PC-9 (cell line): Measurements from ENCODE around the gene NLRP12. TPM values are rescaled to one million over a fixed set of nuclear protein-coding genes. Genes with fewer than 3 reads are reported as not detected.
"Not testable (repeated sequence)": the region's sequence is repeated elsewhere in the genome, so short reads cannot be mapped to it uniquely, and the experiment has no call there.

Experiments used
- BruUV-seq: library from RNA; stranded (reverse); fragments of 400-500 nt; replicated peaks from 2 replicates; lab custom pipeline; 2021; lab: Mats Ljungman, UMichigan
- CTCF ChIA-PET: fragments of 300-600 bp; sonication (Branson Sonifier 250); formaldehyde crosslinking; loops from one replicate; lab custom pipeline; 2022; ENCODE audit warnings: antibody characterized with exemption; lab: Charles Lee
- POLR2A ChIA-PET: fragments of 300-600 bp; sonication (Branson Sonifier 250); formaldehyde crosslinking; loops from one replicate; lab custom pipeline; 2022; ENCODE audit warnings: antibody characterized with exemption; ENCODE audit not compliant: unreplicated experiment; lab: Charles Lee
- DNase-seq, 2 experiments: peaks; one replicate each; pipeline versions ENCODE4 v3.0.0 to v3.0.0-alpha.2; 2015 to 2022; ENCODE audit warnings: mixed read lengths in 1 of 2
- H2AFZ ChIP-seq: fragments of 200-600 bp; sonication (generic); 2 replicates; pipeline ENCODE4 v1.8.1; 2017; ENCODE audit warnings: antibody characterized with exemption
- H3F3A ChIP-seq: fragments of 200-600 bp; sonication (generic); 2 replicates; pipeline ENCODE4 v1.8.1; 2017; ENCODE audit warnings: antibody characterized with exemption, mild to moderate bottlenecking, low read depth; ENCODE audit not compliant: insufficient read depth
- H3K27ac ChIP-seq: fragments of 200-600 bp; sonication (generic); 2 replicates; pipeline ENCODE4 v1.6.1; 2016; ENCODE audit warnings: mixed run types
- H3K27me3 ChIP-seq: fragments of 200-600 bp; sonication (generic); 2 replicates; pipeline ENCODE4 v1.6.1; 2016; ENCODE audit warnings: low read depth, mixed run types; ENCODE audit not compliant: insufficient read depth
- H3K36me3 ChIP-seq: fragments of 200-600 bp; sonication (generic); 2 replicates; pipeline ENCODE4 v1.6.1; 2016; ENCODE audit warnings: low read depth, mixed run types
- H3K4me1 ChIP-seq: fragments of 200-600 bp; sonication (generic); replicated peaks from 2 replicates; pipeline ENCODE4 v1.6.1; 2016; ENCODE audit warnings: mixed run types; ENCODE audit not compliant: insufficient read depth
- H3K4me2 ChIP-seq: fragments of 200-600 bp; sonication (generic); 2 replicates; pipeline ENCODE4 v1.6.1; 2017; ENCODE audit warnings: mixed run types
- H3K4me3 ChIP-seq: fragments of 200-600 bp; sonication (generic); 2 replicates; pipeline ENCODE4 v1.6.1; 2016; ENCODE audit warnings: mixed run types
- H3K79me2 ChIP-seq: fragments of 200-600 bp; sonication (generic); 2 replicates; pipeline ENCODE4 v1.6.1; 2017; ENCODE audit warnings: low read depth, mixed run types
- H3K9me2 ChIP-seq: fragments of 200-600 bp; sonication (generic); 2 replicates; pipeline ENCODE4 v1.8.1; 2017; ENCODE audit warnings: mild to moderate bottlenecking; ENCODE audit not compliant: insufficient read depth
- H3K9me3 ChIP-seq: fragments of 200-600 bp; sonication (generic); 2 replicates; pipeline ENCODE4 v1.8.1; 2016; ENCODE audit warnings: low read depth; ENCODE audit not compliant: insufficient read depth
- H4K20me1 ChIP-seq: fragments of 200-600 bp; sonication (generic); 2 replicates; pipeline ENCODE4 v1.8.1; 2017; ENCODE audit not compliant: insufficient read depth
- CTCF ChIP-seq: fragments of 200-600 bp; sonication (generic); conservative IDR thresholded peaks from 2 replicates; pipeline ENCODE4 v1.6.1; 2017; ENCODE audit warnings: mixed run types, antibody characterized with exemption, mild to moderate bottlenecking, moderate library complexity
- EZH2 ChIP-seq: fragments of 200-600 bp; sonication (generic); IDR thresholded peaks from 2 replicates; pipeline ENCODE4 v1.8.0; 2017; ENCODE audit warnings: antibody characterized with exemption, low read depth
- intact Hi-C: fragments of 100-400 bp; cut with micrococcal nuclease; formaldehyde crosslinking; loops from one replicate; pipeline ENCODE4 v1.10.0; 2022; ENCODE audit not compliant: unreplicated experiment
- microRNA-seq: library from miRNA; unstranded; fragments of <30 nt; microRNA quantifications from one replicate; pipeline ENCODE4 v1.2.0, GENCODE V29; 2021; ENCODE audit warnings: borderline number of aligned reads, borderline replicate concordance
- total RNA-seq: library from RNA; stranded (reverse); gene quantifications from 2 replicates; pipeline ENCODE4 v1.2.3, GENCODE V29; 2021

NLRP12 gene
- total RNA-seq, 1 experiment from 2014 or later = 0.37 TPM

- intact Hi-C loops = no loop called here
- ChIA-PET POLR2A (no interaction called here), CTCF (interaction anchor here (0.6 kb wide), 1 partner anchor 259 kb away, joined by 5 read pairs; no protein-coding TSS in a partner anchor)
- BruUV-seq = no TSS peak
- TF ChIP-seq CTCF (no peak), EZH2 (no peak)
- DNase-seq = no peak
- no peak overlapping the region for H3K27ac ChIP-seq
- H3F3A ChIP-seq = 0 out of 2 replicates have a peak, but pooled peaks cover 4% of the 10 kb centered on the region
- H4K20me1 ChIP-seq = no peaks in the 10 kb centered on the region
- H3K4me2 ChIP-seq = no peak overlapping the region
- no peaks in the 10 kb centered on the region for H3K79me2 ChIP-seq
- H3K4me3 ChIP-seq = no peak overlapping the region
- no peaks in the 10 kb centered on the region for H3K9me2 ChIP-seq
- H3K27me3 ChIP-seq = peaks cover 18% of the 10 kb centered on the region
- peaks cover 14% of the 10 kb centered on the region for H3K4me1 ChIP-seq
- no peaks in the 10 kb centered on the region for H3K9me3 ChIP-seq
- no peak overlapping the region for H2AFZ ChIP-seq
- no peaks in the 10 kb centered on the region for H3K36me3 ChIP-seq
These were observed 55.7 kb downstream of the NLRP12 start for GRCh38 chr19:53768401-53768800.

GRCh38 chr19:53758991-53759390, 65.1 kb downstream of the NLRP12 start:
- intact Hi-C loops, DNase-seq, H3K9me2 ChIP-seq, H3K27ac ChIP-seq, H3F3A ChIP-seq, H3K4me3 ChIP-seq, H3K9me3 ChIP-seq, H3K79me2 ChIP-seq, H2AFZ ChIP-seq, POLR2A ChIA-PET, BruUV-seq, H3K4me1 ChIP-seq, CTCF ChIA-PET, H3K4me2 ChIP-seq, H4K20me1 ChIP-seq, H3K36me3 ChIP-seq: not testable (repeated sequence)
- peaks cover 19% of the 10 kb centered on the region for H3K27me3 ChIP-seq

Small RNA genes within 50 kb of the gene (microRNA-seq; reads per million reads assigned to microRNA genes)
- not detected for gene MIR1283-2
- gene MIR371A = not detected
- 12.1 reads per million, percentile 22 among the genes with 10 or more reads in this experiment for gene MIR372
- not detected for gene MIR373
- gene MIR516A1 = not detected
- gene MIR516A2 = not detected
- 113 reads per million, percentile 52 among the genes with 10 or more reads in this experiment for gene MIR519A1
- gene MIR521-1 = not detected
- 456 reads per million, percentile 67 among the genes with 10 or more reads in this experiment for gene MIR522
- gene MIR527 = not detected

Other genes starting within 250 kb of the NLRP12 start
- not detected in 2 replicates for gene DPRX, start 192.3 kb downstream of the NLRP12 start, total RNA-seq
- 230 and 238 TPM in 2 replicates for gene MYADM, start 43.6 kb upstream of the NLRP12 start, total RNA-seq
- 5.9 TPM in 2 replicates for gene PRKCG, start 57.9 kb upstream of the NLRP12 start, total RNA-seq
- not detected in 2 replicates for gene CACNG7, start 85.0 kb upstream of the NLRP12 start, total RNA-seq
- gene CACNG8, start 138.6 kb upstream of the NLRP12 start, total RNA-seq = 2.9 and 3.8 TPM in 2 replicates
- gene CACNG6, start 167.3 kb upstream of the NLRP12 start, total RNA-seq = 11.5 and 18.7 TPM in 2 replicates
- 0.59 TPM in 1 of 2 replicates, not detected in the other for gene VSTM1, start 239.6 kb upstream of the NLRP12 start, total RNA-seq